HepG2 (cell line): Measurements from ENCODE around the gene HCRTR1. TPM values are rescaled to one million over a fixed set of nuclear protein-coding genes. Genes with fewer than 3 reads are reported as not detected.
"Not testable (repeated sequence)": the region's sequence is repeated elsewhere in the genome, so short reads cannot be mapped to it uniquely, and the experiment has no call there.

Source experiments
- ATAC-seq: fragments of 200-7000 bp; cut with Tn5 transposase; 3 replicates; pipeline ENCODE4 v1.9.1; 2020; ENCODE audit warnings: mild to moderate bottlenecking, moderate library complexity
- BruUV-seq: library from RNA; stranded (reverse); fragments of 400-500 nt; replicated peaks from 2 replicates; lab custom pipeline; 2021; lab: Mats Ljungman, UMichigan
- CTCF ChIA-PET: fragments of 300-600 bp; formaldehyde crosslinking; extraction: SDS; loops from one replicate; lab custom pipeline; 2021; ENCODE audit warnings: low total read pairs, inconsistent platforms, low intra/inter-chr PET ratio; lab: Yijun Ruan, JAX
- POLR2A ChIA-PET: fragments of 350-600 bp; sonication (Branson Sonifier 250); formaldehyde crosslinking; loops from one replicate; lab custom pipeline; 2020; ENCODE audit warnings: antibody characterized with exemption, inconsistent platforms; lab: Yijun Ruan, JAX
- DNase-seq: peaks from one replicate; pipeline ENCODE4 v3.0.0-alpha.2; 2015; ENCODE audit warnings: low spot score
- FAIRE-seq: peaks from 3 replicates; lab custom pipeline; 2011; peaks lifted over from hg19 to GRCh38; lab: Jason Lieb, UNC
- H2AFZ ChIP-seq: one replicate; pipeline ENCODE4 v1.6.1; 2011; ENCODE audit warnings: low read length, inconsistent platforms
- H3K27ac ChIP-seq: fragments of 300-600 bp; 3 replicates; pipeline ENCODE4 v1.8.0; 2011; ENCODE audit warnings: mixed run types, mild to moderate bottlenecking, mixed read lengths, low read length, inconsistent platforms; ENCODE audit not compliant: insufficient read depth; ENCODE audit errors: extremely low read length
- H3K27me3 ChIP-seq, 2 experiments: fragments of 200-600 bp in 1 of 2; 2 replicates in 1 of 2; 3 replicates in 1 of 2; pipeline versions ENCODE4 v1.6.0 to v1.8.0; 2011; ENCODE audit warnings: low read length in 2 of 2, mild to moderate bottlenecking in 2 of 2, moderate library complexity in 2 of 2, inconsistent platforms in 1 of 2; ENCODE audit not compliant: insufficient read depth in 2 of 2, control insufficient read depth in 1 of 2
- H3K36me3 ChIP-seq, 2 experiments: fragments of 200-600 bp in 1 of 2; replicated peaks in 1 of 2; 2 replicates in 1 of 2; 3 replicates in 1 of 2; pipeline versions ENCODE4 v1.5.1 to v1.8.0; 2011; ENCODE audit warnings: low read length in 2 of 2, inconsistent platforms in 1 of 2; ENCODE audit not compliant: insufficient read depth in 2 of 2, control insufficient read depth in 1 of 2
- H3K4me1 ChIP-seq: 2 replicates; pipeline ENCODE4 v1.5.1; 2012; ENCODE audit warnings: low read length, inconsistent platforms; ENCODE audit not compliant: insufficient read depth
- H3K4me2 ChIP-seq: 2 replicates; pipeline ENCODE4 v1.6.0; 2011; ENCODE audit warnings: low read depth, low read length, inconsistent platforms
- H3K4me3 ChIP-seq, 3 experiments: fragments of 200-600 bp in 1 of 3; sonication (generic), shearing (Covaris generic) in 1 of 3; replicated peaks in 1 of 3; 2 replicates each; pipeline ENCODE4 v1.5.1; 2011 to 2016; ENCODE audit warnings: low read length in 3 of 3, inconsistent platforms in 2 of 3, low read depth in 2 of 3, mild to moderate bottlenecking in 2 of 3, control low read depth in 1 of 3, mixed read lengths in 1 of 3; ENCODE audit not compliant: insufficient read depth in 1 of 3
- H3K79me2 ChIP-seq: one replicate; pipeline ENCODE4 v1.6.1; 2011; ENCODE audit warnings: low read length, inconsistent platforms; ENCODE audit not compliant: insufficient read depth
- H3K9ac ChIP-seq: 2 replicates; pipeline ENCODE4 v1.6.0; 2011; ENCODE audit warnings: mild to moderate bottlenecking, low read depth, low read length, inconsistent platforms; ENCODE audit not compliant: insufficient read depth
- H3K9me3 ChIP-seq: 2 replicates; pipeline ENCODE4 v1.5.1; 2012; ENCODE audit warnings: mild to moderate bottlenecking, low read length
- H4K20me1 ChIP-seq: 2 replicates; pipeline ENCODE4 v1.6.0; 2011; ENCODE audit warnings: inconsistent platforms, mild to moderate bottlenecking, low read length, moderate library complexity; ENCODE audit not compliant: insufficient read depth
- FOSL2 ChIP-seq: sonication (generic); formaldehyde crosslinking; IDR thresholded peaks from 2 replicates; pipeline ENCODE4 v1.4.0; 2020; ENCODE audit warnings: missing genetic modification reagents
- WGBS: methylation state at CpG from one replicate; pipeline ENCODE4 v1.1.6; 2017; ENCODE audit warnings: low lambda C conversion rate; 5-methylcytosine and 5-hydroxymethylcytosine counted together
- in situ Hi-C: cut with HindIII; loops from 2 replicates; pipeline ENCODE4 v1.10.0; 2017; ENCODE audit warnings: low pct_unique_long_range_greater_than_20kb; ENCODE audit not compliant: extremely low pct_ligation_motif_present
- intact Hi-C: fragments of 100-400 bp; cut with micrococcal nuclease; formaldehyde crosslinking; loops from one replicate; pipeline ENCODE4 v1.10.0; 2022; ENCODE audit not compliant: unreplicated experiment
- polyA plus RNA-seq, 8 experiments: library from polyadenylated mRNA; depleted of rRNA in 3 of 8; stranded (reverse) in 7 of 8; unstranded in 1 of 8; fragments of >200 nt; fragmentation: Illumina TruSeq in 4 of 8; extraction: Trizol in 4 of 8; gene quantifications; 2 replicates each; pipeline versions ENCODE4 v1.2.1 to v1.2.3, GENCODE V29; 2011 to 2016; ENCODE audit warnings: low read depth in 4 of 8, missing spikeins in 1 of 8, mixed read lengths in 1 of 8; ENCODE audit not compliant: insufficient read depth in 1 of 8
- total RNA-seq, 5 experiments: library from RNA; depleted of rRNA; stranded (reverse); fragments of >200 nt; fragmentation: Illumina TruSeq; extraction: Trizol; gene quantifications; 2 replicates each; pipeline ENCODE4 v1.2.3, GENCODE V29; 2016; ENCODE audit warnings: low read depth in 1 of 5
- TF ChIP-seq, protein P1 (sequence below): sonication (generic); formaldehyde crosslinking; IDR thresholded peaks from 2 replicates; pipeline ENCODE4 v1.4.0; 2020; ENCODE audit warnings: missing genetic modification reagents

The HCRTR1 gene
- total and polyA plus RNA-seq, 2 of the 13 experiments (the other 11 are each of a cell fraction or from before 2014, with no cell fraction given): not detected

DNA sequence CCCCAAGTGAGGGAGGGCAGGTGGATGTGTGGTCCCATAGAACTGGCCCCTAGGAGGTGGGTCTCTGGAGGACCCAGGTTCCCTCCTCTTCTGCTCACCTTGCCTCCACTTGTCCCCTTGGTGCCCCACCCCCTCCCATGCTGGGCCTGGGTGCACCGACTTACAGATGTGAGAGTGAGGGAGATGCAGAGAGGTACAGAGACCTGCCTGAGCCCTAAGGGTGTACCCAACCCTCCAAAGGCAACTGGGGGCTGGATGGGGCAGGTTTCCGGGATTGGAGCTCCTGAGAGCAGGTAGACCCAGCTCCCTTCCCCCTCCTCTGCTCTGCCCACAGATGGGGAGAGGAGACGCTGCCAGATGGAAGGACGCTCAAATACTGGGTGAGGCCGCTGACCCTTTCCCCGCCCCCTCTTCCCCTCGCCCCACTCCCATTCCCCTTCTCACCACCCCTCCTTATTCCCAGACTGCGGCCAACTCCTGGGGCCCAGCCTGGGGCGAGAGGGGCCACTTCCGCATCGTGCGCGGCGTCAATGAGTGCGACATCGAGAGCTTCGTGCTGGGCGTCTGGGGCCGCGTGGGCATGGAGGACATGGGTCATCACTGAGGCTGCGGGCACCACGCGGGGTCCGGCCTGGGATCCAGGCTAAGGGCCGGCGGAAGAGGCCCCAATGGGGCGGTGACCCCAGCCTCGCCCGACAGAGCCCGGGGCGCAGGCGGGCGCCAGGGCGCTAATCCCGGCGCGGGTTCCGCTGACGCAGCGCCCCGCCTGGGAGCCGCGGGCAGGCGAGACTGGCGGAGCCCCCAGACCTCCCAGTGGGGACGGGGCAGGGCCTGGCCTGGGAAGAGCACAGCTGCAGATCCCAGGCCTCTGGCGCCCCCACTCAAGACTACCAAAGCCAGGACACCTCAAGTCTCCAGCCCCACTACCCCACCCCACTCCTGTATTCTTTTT lies 30.8 kb upstream of the HCRTR1 start (continued):
- TF ChIP-seq, protein P1, sequence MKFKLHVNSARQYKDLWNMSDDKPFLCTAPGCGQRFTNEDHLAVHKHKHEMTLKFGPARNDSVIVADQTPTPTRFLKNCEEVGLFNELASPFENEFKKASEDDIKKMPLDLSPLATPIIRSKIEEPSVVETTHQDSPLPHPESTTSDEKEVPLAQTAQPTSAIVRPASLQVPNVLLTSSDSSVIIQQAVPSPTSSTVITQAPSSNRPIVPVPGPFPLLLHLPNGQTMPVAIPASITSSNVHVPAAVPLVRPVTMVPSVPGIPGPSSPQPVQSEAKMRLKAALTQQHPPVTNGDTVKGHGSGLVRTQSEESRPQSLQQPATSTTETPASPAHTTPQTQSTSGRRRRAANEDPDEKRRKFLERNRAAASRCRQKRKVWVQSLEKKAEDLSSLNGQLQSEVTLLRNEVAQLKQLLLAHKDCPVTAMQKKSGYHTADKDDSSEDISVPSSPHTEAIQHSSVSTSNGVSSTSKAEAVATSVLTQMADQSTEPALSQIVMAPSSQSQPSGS: no peak
- no peak for TF ChIP-seq FOSL2 (CRISPR knock-in tag)

DNA sequence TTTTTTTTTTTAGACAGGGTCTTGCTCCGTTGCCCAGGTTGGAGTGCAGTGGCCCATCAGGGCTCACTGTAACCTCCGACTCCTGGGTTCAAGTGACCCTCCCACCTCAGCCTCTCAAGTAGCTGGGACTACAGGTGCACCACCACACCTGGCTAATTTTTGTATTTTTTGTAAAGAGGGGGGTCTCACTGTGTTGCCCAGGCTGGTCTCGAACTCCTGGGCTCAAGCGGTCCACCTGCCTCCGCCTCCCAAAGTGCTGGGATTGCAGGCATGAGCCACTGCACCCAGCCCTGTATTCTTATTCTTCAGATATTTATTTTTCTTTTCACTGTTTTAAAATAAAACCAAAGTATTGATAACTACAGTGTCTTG lies 30.2 kb upstream of the HCRTR1 start:
- FAIRE-seq, H3K27me3 ChIP-seq, DNase-seq, H4K20me1 ChIP-seq, H3K9me3 ChIP-seq, H3K4me3 ChIP-seq, in situ Hi-C loops, intact Hi-C loops, BruUV-seq, H3K27ac ChIP-seq, H3K9ac ChIP-seq, H3K4me2 ChIP-seq, H3K79me2 ChIP-seq, H2AFZ ChIP-seq, ATAC-seq: not testable (repeated sequence)
- ChIA-PET POLR2A (interaction anchor here (0.6 to 1.1 kb wide), 3 partner anchors 10 to 61 kb away, joined by 4 to 6 read pairs (median 5); partner anchors contain the start of gene TINAGL1), CTCF (interaction anchor here (1.1 kb wide), 1 partner anchor 23 kb away, joined by 3 read pairs; no protein-coding TSS in a partner anchor)
- H3K36me3 ChIP-seq: peaks cover 4 to 22% of the 10 kb centered on the region in 2 experiments; a peak in 3 of 5 replicates
- WGBS: 96% methylated on average over 5 of the region's 5 CpGs
- peaks cover 23% of the 10 kb centered on the region for H3K4me1 ChIP-seq
